Cardiac muscle cell (in vitro differentiated cells and primary cell): Measurements from ENCODE around the gene AGPAT3. TPM values are rescaled to one million over a fixed set of nuclear protein-coding genes. Genes with fewer than 3 reads are reported as not detected.

Experiments used
- DNase-seq, 2 donors: peaks; one replicate each; pipeline versions ENCODE4 v3.0.0 to v3.0.0-alpha.2; 2010 to 2017; ENCODE audit warnings: low read depth in 1 of 2, low spot score in 1 of 2
- H3K27ac ChIP-seq: fragments of 200-600 bp; sonication (generic); 2 replicates; pipeline ENCODE4 v1.5.1; 2016
- H3K27me3 ChIP-seq: fragments of 200-600 bp; sonication (generic); 2 replicates; pipeline ENCODE4 v1.6.0; 2016; ENCODE audit warnings: control low read depth
- H3K36me3 ChIP-seq: fragments of 200-600 bp; sonication (generic); 2 replicates; pipeline ENCODE4 v1.5.1; 2016; ENCODE audit warnings: control low read depth
- H3K4me1 ChIP-seq: fragments of 200-600 bp; sonication (generic); 2 replicates; pipeline ENCODE4 v1.8.1; 2017; ENCODE audit warnings: low read depth, mild to moderate bottlenecking, mixed run types
- H3K4me3 ChIP-seq: fragments of 200-600 bp; sonication (generic); 2 replicates; pipeline ENCODE4 v1.5.1; 2016; ENCODE audit warnings: mild to moderate bottlenecking
- H3K9me3 ChIP-seq: fragments of 200-600 bp; sonication (generic); 2 replicates; pipeline ENCODE4 v1.5.1; 2017; ENCODE audit warnings: low read depth, mild to moderate bottlenecking, control low read depth
- CTCF ChIP-seq: IDR thresholded peaks from 2 replicates; pipeline ENCODE4 v1.5.1; 2012; ENCODE audit warnings: low read depth, mild to moderate bottlenecking, low read length
- polyA plus RNA-seq: library from polyadenylated mRNA; unstranded; fragments of >200 nt; fragmentation: Nextera tagmentation; extraction: Ambion mirVana; gene quantifications from 2 replicates; pipeline ENCODE4 v1.2.1, GENCODE V29; 2016
- total RNA-seq: library from RNA; depleted of rRNA; stranded (reverse); fragments of >200 nt; gene quantifications from 2 replicates; pipeline ENCODE4 v1.2.3, GENCODE V29; 2016

AGPAT3 gene
- total and polyA plus RNA-seq, 2 experiments from 2014 or later: 12.4 to 23.6 TPM

GRCh38 chr21:43983860-43984420 is 118.9 kb downstream of the AGPAT3 start:
- no peak for TF ChIP-seq CTCF
- Histone ChIP-seq H3K27ac (no peak overlapping the region), H3K27me3 (peaks cover 6% of the 10 kb centered on the region), H3K4me3 (no peak overlapping the region), H3K9me3 (no peaks in the 10 kb centered on the region), H3K36me3 (no peaks in the 10 kb centered on the region), H3K4me1 (no peaks in the 10 kb centered on the region)
- DNase-seq: no peak

- no peak for DNase-seq
- TF ChIP-seq CTCF: no peak
- no peak overlapping the region for H3K4me3 ChIP-seq
- H3K9me3 ChIP-seq: no peaks in the 10 kb centered on the region
- no peaks in the 10 kb centered on the region for H3K4me1 ChIP-seq
- H3K27ac ChIP-seq: no peak overlapping the region
- H3K36me3 ChIP-seq: no peaks in the 10 kb centered on the region
- H3K27me3 ChIP-seq: peaks cover 6% of the 10 kb centered on the region
These were observed 120.1 kb downstream of the AGPAT3 start for GRCh38 chr21:43984905-43985689.

GRCh38 chr21:43985690-43986251 is 120.7 kb downstream of the AGPAT3 start:
- Histone ChIP-seq H3K27me3 (peaks cover 6% of the 10 kb centered on the region), H3K27ac (no peak overlapping the region), H3K4me3 (no peak overlapping the region), H3K36me3 (no peaks in the 10 kb centered on the region), H3K9me3 (no peaks in the 10 kb centered on the region), H3K4me1 (no peaks in the 10 kb centered on the region)
- peak in 1 of 2 donors; percentile 7 for DNase-seq
- TF ChIP-seq CTCF: no peak

- H3K4me3 ChIP-seq: no peak overlapping the region
- no peak for TF ChIP-seq CTCF
- no peaks in the 10 kb centered on the region for H3K9me3 ChIP-seq
- DNase-seq: no peak
- no peaks in the 10 kb centered on the region for H3K4me1 ChIP-seq
- no peaks in the 10 kb centered on the region for H3K36me3 ChIP-seq
- peaks cover 6% of the 10 kb centered on the region for H3K27me3 ChIP-seq
- H3K27ac ChIP-seq: no peak overlapping the region
These were observed 121.8 kb downstream of the AGPAT3 start for GRCh38 chr21:43986544-43987451.

GRCh38 chr21:43987509-43987908 is 122.5 kb downstream of the AGPAT3 start:
- no peak for DNase-seq
- no peaks in the 10 kb centered on the region for H3K36me3 ChIP-seq
- H3K9me3 ChIP-seq: no peaks in the 10 kb centered on the region
- no peak overlapping the region for H3K4me3 ChIP-seq
- no peaks in the 10 kb centered on the region for H3K4me1 ChIP-seq
- no peak overlapping the region for H3K27ac ChIP-seq
- TF ChIP-seq CTCF: no peak
- H3K27me3 ChIP-seq: peaks cover 6% of the 10 kb centered on the region
